Upper lobe of left lung (tissue), 6 donors: ENCODE results near the gene CMSS1. TPM values are rescaled to one million over a fixed set of nuclear protein-coding genes. Genes with fewer than 3 reads are reported as not detected.

Experiments used
- ATAC-seq, 2 donors: fragments of 200-7000 bp; cut with Tn5 transposase; one replicate each; pipeline ENCODE4 v1.9.1; 2022; ENCODE audit warnings: mild to moderate bottlenecking in 2 of 2, moderate library complexity in 2 of 2; ENCODE audit not compliant: low FRiP score in 2 of 2
- DNase-seq, 2 donors: peaks; one replicate each; pipeline ENCODE4 v3.0.0-alpha.2; 2019 to 2020
- H3K27ac ChIP-seq, 4 donors: fragments of 200-600 bp; sonication (generic); one replicate each; pipeline ENCODE4 v1.5.1; 2016 to 2019
- H3K27me3 ChIP-seq, 4 donors: fragments of 200-600 bp; sonication (generic); one replicate each; pipeline ENCODE4 v1.5.1; 2017 to 2019
- H3K36me3 ChIP-seq, 4 donors: fragments of 200-600 bp; sonication (generic); one replicate each; pipeline ENCODE4 v1.5.1; 2016 to 2019
- H3K4me1 ChIP-seq, 4 donors: fragments of 200-600 bp; sonication (generic); one replicate each; pipeline ENCODE4 v1.5.1; 2018 to 2019
- H3K4me3 ChIP-seq, 4 donors: fragments of 200-600 bp; sonication (generic); one replicate each; pipeline ENCODE4 v1.5.1; 2017 to 2019; ENCODE audit warnings: mild to moderate bottlenecking in 2 of 4, moderate library complexity in 1 of 4
- H3K9me3 ChIP-seq, 4 donors: fragments of 200-600 bp; sonication (generic); one replicate each; pipeline ENCODE4 v1.5.1; 2018 to 2019
- CTCF ChIP-seq, 6 experiments: fragments of 450-650 bp in 4 of 6; fragments of 200-600 bp in 2 of 6; sonication (generic) in 2 of 6; IDR thresholded peaks; one replicate each; pipeline ENCODE4 v1.5.1; 2016 to 2019; ENCODE audit warnings: antibody characterized with exemption in 6 of 6
- EP300 ChIP-seq, 4 donors: sonication (generic); formaldehyde crosslinking; IDR thresholded peaks; one replicate each; pipeline ENCODE4 v1.5.1; 2017; ENCODE audit warnings: antibody characterized with exemption in 4 of 4, control low read depth in 2 of 4
- POLR2A ChIP-seq, 4 donors: fragments of 450-650 bp; IDR thresholded peaks; one replicate each; pipeline ENCODE4 v1.5.1; 2016 to 2017; ENCODE audit warnings: antibody characterized with exemption in 4 of 4, mild to moderate bottlenecking in 2 of 4
- POLR2AphosphoS5 ChIP-seq, 2 donors: sonication (generic); formaldehyde crosslinking; IDR thresholded peaks; one replicate each; pipeline ENCODE4 v1.5.1; 2017; ENCODE audit warnings: antibody characterized with exemption in 2 of 2
- WGBS, 2 donors: methylation state at CpG; one replicate each; pipeline ENCODE4 v1.1.5; 2017 to 2018; 5-methylcytosine and 5-hydroxymethylcytosine counted together
- total RNA-seq, 6 donors: library from RNA; depleted of rRNA in 4 of 6; stranded (reverse); fragments of >200 nt in 4 of 6; gene quantifications; one replicate each; pipeline versions ENCODE4 v1.1.0 to v1.2.1, GENCODE V29; 2016 to 2021
- donor health status: DM: no; HTN: no; CAD: no; lungs with moderate emphysema.
- donor health status: DM: no; HTN: yes; CAD: no; lungs with severe emphysema.

The CMSS1 gene
- total RNA-seq, 6 donors from 2014 or later: 4.0 to 21.1 (median 12.0) TPM

DNA sequence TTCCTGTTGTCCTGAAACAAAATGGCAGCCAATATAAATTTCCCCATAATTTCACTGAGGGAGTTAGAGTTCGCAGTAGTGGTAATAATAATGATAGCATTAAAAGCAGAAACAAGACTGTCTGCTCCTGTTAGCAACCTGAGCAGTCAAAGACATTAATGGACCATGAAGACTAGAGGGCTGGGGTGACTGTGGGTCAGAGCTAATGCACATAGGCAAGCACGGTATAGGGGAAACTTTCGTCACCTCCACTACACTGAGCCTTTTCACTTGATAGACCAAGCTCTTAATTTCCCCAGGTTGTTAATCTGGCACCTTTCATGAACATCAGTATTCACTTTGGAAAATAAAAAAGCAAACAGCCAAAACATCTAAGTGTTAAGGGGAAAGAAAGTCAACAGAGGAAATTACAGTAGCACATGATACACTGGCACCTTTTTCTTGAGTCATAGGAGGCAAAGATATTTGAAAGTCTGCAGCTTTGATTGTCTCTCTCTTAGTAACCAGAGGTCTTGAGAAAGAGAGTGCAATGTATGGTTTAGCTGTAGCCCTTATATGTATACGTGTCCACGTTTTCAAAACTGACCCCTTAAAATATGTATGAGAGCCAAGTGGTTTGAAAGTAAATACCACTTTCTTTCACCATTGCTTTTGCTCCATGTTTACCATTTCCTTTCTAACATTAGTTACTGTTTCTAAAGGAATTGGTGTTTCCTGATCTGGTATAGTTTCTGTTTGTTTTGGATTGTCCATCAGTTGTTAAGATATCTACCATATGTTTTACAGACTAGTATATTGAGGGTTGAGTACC is 191.8 kb downstream of the CMSS1 start:
- Histone ChIP-seq H3K4me1 (peaks cover 12 to 26% (median 16%) of the 10 kb centered on the region in 4 donors), H3K27me3 (no peaks in the 10 kb centered on the region), H3K4me3 (no peak overlapping the region), H3K36me3 (no peaks in the 10 kb centered on the region), H3K9me3 (no peaks in the 10 kb centered on the region), H3K27ac (no peak overlapping the region)
- DNase-seq: no peak
- TF ChIP-seq POLR2AphosphoS5 (IDR thresholded peaks at IDR 0.05) (no peak), CTCF (IDR thresholded peaks at IDR 0.05) (no peak), POLR2A (IDR thresholded peaks at IDR 0.05) (no peak), EP300 (IDR thresholded peaks at IDR 0.05) (no peak)
- ATAC-seq: no peak
- 67 to 74% methylated on average over 5 of the region's 5 CpGs for WGBS, 2 donors

GRCh38 chr3:100010087-100010417 is 192.4 kb downstream of the CMSS1 start:
- WGBS, 2 donors: 84 to 94% methylated on average over 1 of the region's 1 CpG

GRCh38 chr3:100018806-100019205 is 201.1 kb downstream of the CMSS1 start:
- H3K27ac ChIP-seq: no peak overlapping the region
- no peaks in the 10 kb centered on the region for H3K36me3 ChIP-seq
- no peaks in the 10 kb centered on the region for H3K9me3 ChIP-seq
- H3K27me3 ChIP-seq: no peaks in the 10 kb centered on the region
- TF ChIP-seq POLR2A (IDR thresholded peaks at IDR 0.05) (no peak), POLR2AphosphoS5 (IDR thresholded peaks at IDR 0.05) (no peak), EP300 (IDR thresholded peaks at IDR 0.05) (no peak)
- H3K4me1 ChIP-seq: no peaks in the 10 kb centered on the region
- DNase-seq (no peak), ATAC-seq (no peak)
- H3K4me3 ChIP-seq: no peak overlapping the region

More at GRCh38 chr3:100010087-100010417, 192.4 kb downstream of the CMSS1 start:
- H3K36me3 ChIP-seq: no peaks in the 10 kb centered on the region
- peaks cover 10 to 26% (median 15%) of the 10 kb centered on the region in 4 donors for H3K4me1 ChIP-seq
- ATAC-seq (no peak), DNase-seq (no peak)
- no peak overlapping the region for H3K27ac ChIP-seq
- TF ChIP-seq POLR2AphosphoS5 (IDR thresholded peaks at IDR 0.05) (no peak), POLR2A (IDR thresholded peaks at IDR 0.05) (no peak), EP300 (IDR thresholded peaks at IDR 0.05) (no peak), CTCF (IDR thresholded peaks at IDR 0.05) (no peak)
- no peaks in the 10 kb centered on the region for H3K27me3 ChIP-seq
- H3K9me3 ChIP-seq: no peaks in the 10 kb centered on the region
- no peak overlapping the region for H3K4me3 ChIP-seq

GRCh38 chr3:100019719-100020118 is 202.1 kb downstream of the CMSS1 start:
- no peaks in the 10 kb centered on the region for H3K9me3 ChIP-seq
- no peaks in the 10 kb centered on the region for H3K36me3 ChIP-seq
- DNase-seq: no peak
- no peak overlapping the region for H3K4me3 ChIP-seq
- no peak overlapping the region for H3K27ac ChIP-seq
- H3K27me3 ChIP-seq: no peaks in the 10 kb centered on the region
- WGBS, 2 donors: 96 to 100% methylated on average over 1 of the region's 1 CpG
- TF ChIP-seq EP300 (IDR thresholded peaks at IDR 0.05) (no peak), POLR2A (IDR thresholded peaks at IDR 0.05) (no peak), POLR2AphosphoS5 (IDR thresholded peaks at IDR 0.05) (no peak), CTCF (IDR thresholded peaks at IDR 0.05) (no peak)
- ATAC-seq: no peak
- no peaks in the 10 kb centered on the region for H3K4me1 ChIP-seq

GRCh38 chr3:100020876-100021644 is 203.4 kb downstream of the CMSS1 start:
- no peaks in the 10 kb centered on the region for H3K36me3 ChIP-seq
- no peaks in the 10 kb centered on the region for H3K4me1 ChIP-seq
- 91 to 94% methylated on average over 9 of the region's 9 CpGs for whole genome bisulfite sequencing, 2 donors
- no peaks in the 10 kb centered on the region for H3K27me3 ChIP-seq
- no peaks in the 10 kb centered on the region for H3K9me3 ChIP-seq
- ATAC-seq (no peak), DNase-seq (no peak)
- no peak for TF ChIP-seq EP300 (IDR thresholded peaks at IDR 0.05)
- no peak for TF ChIP-seq POLR2AphosphoS5 (IDR thresholded peaks at IDR 0.05)
- TF ChIP-seq CTCF (IDR thresholded peaks at IDR 0.05): no peak
- no peak for TF ChIP-seq POLR2A (IDR thresholded peaks at IDR 0.05)
- H3K4me3 ChIP-seq: no peak overlapping the region
- no peak overlapping the region for H3K27ac ChIP-seq
